HG02840 (cell line): ENCODE measurements around the gene CHEK2.
"Not testable (repeated sequence)": the region's sequence is repeated elsewhere in the genome, so short reads cannot be mapped to it uniquely, and the experiment has no call there.

ENCODE experiments used
- ATAC-seq: cut with Tn5 transposase; IDR thresholded peaks from one replicate; pipeline ENCODE4 v1.9.1; 2021; ENCODE audit warnings: mild to moderate bottlenecking, moderate library complexity, moderate number of reproducible peaks; ENCODE audit not compliant: unreplicated experiment, low FRiP score

Gene CHEK2

GRCh38 chr22:28702891-28703290 is 38.7 kb downstream of the CHEK2 start:
- ATAC-seq = no peak

GRCh38 chr22:28693041-28693760 is 48.4 kb downstream of the CHEK2 start:
- not testable (repeated sequence) for ATAC-seq

- not testable (repeated sequence) for ATAC-seq
Measured at GRCh38 chr22:28689796-28690195, 51.8 kb downstream of the CHEK2 start.

GRCh38 chr22:28682966-28683365 is 58.7 kb downstream of the CHEK2 start:
- not testable (repeated sequence) for ATAC-seq

GRCh38 chr22:28680813-28681490 is 60.7 kb downstream of the CHEK2 start:
- not testable (repeated sequence) for ATAC-seq

GRCh38 chr22:28679611-28680287 is 61.9 kb downstream of the CHEK2 start, which contains the start of gene TTC28:
TSS of gene TTC28 (minus strand) at chr22:28679840. CDS start at chr22:28679723, 117 bp downstream.
- not testable (repeated sequence) for ATAC-seq

GRCh38 chr22:28678778-28679610 is 62.6 kb downstream of the CHEK2 start:
- not testable (repeated sequence) for ATAC-seq

- not testable (repeated sequence) for ATAC-seq
Measured at GRCh38 chr22:28678170-28678569, 63.5 kb downstream of the CHEK2 start.

- ATAC-seq = no peak
Measured at GRCh38 chr22:28674121-28674563, 67.5 kb downstream of the CHEK2 start.

- ATAC-seq = no peak
Measured at GRCh38 chr22:28670756-28671155, 70.9 kb downstream of the CHEK2 start.

- ATAC-seq = no peak
Measured at GRCh38 chr22:28670161-28670560, 71.5 kb downstream of the CHEK2 start.

GRCh38 chr22:28669387-28669786 is 72.2 kb downstream of the CHEK2 start:
- no peak for ATAC-seq

- not testable (repeated sequence) for ATAC-seq
Measured at GRCh38 chr22:28663569-28663942, 78.1 kb downstream of the CHEK2 start.

- no peak for ATAC-seq
Measured at GRCh38 chr22:28658448-28658847, 83.2 kb downstream of the CHEK2 start.

GRCh38 chr22:28656181-28656580 is 85.4 kb downstream of the CHEK2 start:
- no peak for ATAC-seq

- no peak for ATAC-seq
Measured at GRCh38 chr22:28650463-28650862, 91.2 kb downstream of the CHEK2 start.

- no peak for ATAC-seq
Measured at GRCh38 chr22:28648792-28649191, 92.8 kb downstream of the CHEK2 start.

GRCh38 chr22:28647216-28647615 is 94.4 kb downstream of the CHEK2 start:
- no peak for ATAC-seq

- ATAC-seq = no peak
Measured at GRCh38 chr22:28639321-28639720, 102.3 kb downstream of the CHEK2 start.
